K562 (cell line): ENCODE results near the gene AKT1S1. TPM values are rescaled to one million over a fixed set of nuclear protein-coding genes. Genes with fewer than 3 reads are reported as not detected.

ENCODE experiments used
- BCL6 ChIP-seq: fragments of 250-450 bp; sonication (Bioruptor Pico); IDR thresholded peaks from 2 replicates; pipeline ENCODE4 v1.4.0; 2020
- HMBOX1 ChIP-seq: sonication (generic); IDR thresholded peaks from 2 replicates; pipeline ENCODE4 v1.6.1; 2016
- MGA ChIP-seq: fragments of 450-650 bp; IDR thresholded peaks from 2 replicates; pipeline ENCODE4 v1.6.1; 2016; ENCODE audit warnings: mild to moderate bottlenecking, moderate library complexity
- PKNOX1 ChIP-seq: fragments of 450-650 bp; IDR thresholded peaks from 2 replicates; pipeline ENCODE4 v1.6.1; 2016
- PPARD ChIP-seq: fragments of 250-450 bp; sonication (Bioruptor Pico); IDR thresholded peaks from 2 replicates; pipeline ENCODE4 v1.8.0; 2022; ENCODE audit warnings: inconsistent platforms, mild to moderate bottlenecking, moderate library complexity
- PTTG1 ChIP-seq: fragments of 450-650 bp; IDR thresholded peaks from 2 replicates; pipeline ENCODE4 v1.6.1; 2016; ENCODE audit warnings: low read depth, mild to moderate bottlenecking, missing genetic modification characterization, missing compliant biosample characterization
- RNF219 ChIP-seq: fragments of 250-450 bp; sonication (Bioruptor Pico); IDR thresholded peaks from 2 replicates; pipeline ENCODE4 v1.5.0; 2022; ENCODE audit warnings: mild to moderate bottlenecking
- SIN3B ChIP-seq: fragments of 450-650 bp; IDR thresholded peaks from 2 replicates; pipeline ENCODE4 v1.6.1; 2017; ENCODE audit warnings: low read depth, mild to moderate bottlenecking, moderate library complexity
- U2AF1 ChIP-seq: fragments of 200-400 bp; formaldehyde crosslinking; optimal IDR thresholded peaks from 2 replicates; pipeline ENCODE3; 2017; ENCODE audit warnings: mild to moderate bottlenecking, low read depth, low read length, moderate library complexity
- ZNF431 ChIP-seq: sonication (generic); formaldehyde crosslinking; IDR thresholded peaks from 2 replicates; pipeline ENCODE4 v1.8.0; 2022; ENCODE audit warnings: mild to moderate bottlenecking, missing genetic modification reagents
- ZNF445 ChIP-seq: fragments of 250-450 bp; sonication (Bioruptor Pico); IDR thresholded peaks from 2 replicates; pipeline ENCODE4 v1.4.0; 2020; ENCODE audit warnings: low read depth, mild to moderate bottlenecking, moderate library complexity
- polyA plus RNA-seq, 8 experiments: library from polyadenylated mRNA; depleted of rRNA in 4 of 8; stranded (reverse) in 5 of 8; unstranded in 3 of 8; fragments of >200 nt; fragmentation: Nextera tagmentation in 2 of 8; fragmentation: Illumina TruSeq in 1 of 8; extraction: Ambion mirVana in 2 of 8; extraction: Trizol in 1 of 8; gene quantifications; 2 replicates each; pipeline versions ENCODE4 v1.2.1 to v1.2.3, GENCODE V29; 2011 to 2014; ENCODE audit warnings: inconsistent platforms in 1 of 8, missing spikeins in 1 of 8
- total RNA-seq, 7 experiments: library from RNA; depleted of rRNA in 6 of 7; stranded (reverse); fragments of >200 nt in 6 of 7; fragmentation: Illumina TruSeq in 2 of 7; extraction: Trizol in 2 of 7; gene quantifications; 2 replicates each; pipeline versions ENCODE4 v1.2.1 to v1.2.3, GENCODE V29; 2011 to 2021; ENCODE audit warnings: low replicate concordance in 1 of 7

AKT1S1 gene
- total and polyA plus RNA-seq, 9 of the 15 experiments (the other 6 are each of a cell fraction or from before 2014, with no cell fraction given) = 1.2 to 50.3 (median 17.1) TPM

GRCh38 chr19:49847731-49848696 lies 29.1 kb downstream of the AKT1S1 start (continued):
- TF ChIP-seq MGA (peak; percentile 95), U2AF1 (no peak), SIN3B (no peak), ZNF431 (CRISPR knock-in tag) (0 out of 2 replicates have a peak, but pooled peaks have one; percentile 55), PKNOX1 (0 out of 2 replicates have a peak, but pooled peaks have one; percentile 19), BCL6 (CRISPR knock-in tag) (no peak), RNF219 (no peak), PPARD (CRISPR knock-in tag) (no peak), PTTG1 (tag) (no peak), HMBOX1 (no peak), ZNF445 (CRISPR knock-in tag) (no peak)
